Measurements from ENCODE around the gene GPR142. TPM values are rescaled to one million over a fixed set of nuclear protein-coding genes. Genes with fewer than 3 reads are reported as not detected.

GPR142 gene
- total RNA-seq, 2 experiments from 2014 or later, result not detected

DNA sequence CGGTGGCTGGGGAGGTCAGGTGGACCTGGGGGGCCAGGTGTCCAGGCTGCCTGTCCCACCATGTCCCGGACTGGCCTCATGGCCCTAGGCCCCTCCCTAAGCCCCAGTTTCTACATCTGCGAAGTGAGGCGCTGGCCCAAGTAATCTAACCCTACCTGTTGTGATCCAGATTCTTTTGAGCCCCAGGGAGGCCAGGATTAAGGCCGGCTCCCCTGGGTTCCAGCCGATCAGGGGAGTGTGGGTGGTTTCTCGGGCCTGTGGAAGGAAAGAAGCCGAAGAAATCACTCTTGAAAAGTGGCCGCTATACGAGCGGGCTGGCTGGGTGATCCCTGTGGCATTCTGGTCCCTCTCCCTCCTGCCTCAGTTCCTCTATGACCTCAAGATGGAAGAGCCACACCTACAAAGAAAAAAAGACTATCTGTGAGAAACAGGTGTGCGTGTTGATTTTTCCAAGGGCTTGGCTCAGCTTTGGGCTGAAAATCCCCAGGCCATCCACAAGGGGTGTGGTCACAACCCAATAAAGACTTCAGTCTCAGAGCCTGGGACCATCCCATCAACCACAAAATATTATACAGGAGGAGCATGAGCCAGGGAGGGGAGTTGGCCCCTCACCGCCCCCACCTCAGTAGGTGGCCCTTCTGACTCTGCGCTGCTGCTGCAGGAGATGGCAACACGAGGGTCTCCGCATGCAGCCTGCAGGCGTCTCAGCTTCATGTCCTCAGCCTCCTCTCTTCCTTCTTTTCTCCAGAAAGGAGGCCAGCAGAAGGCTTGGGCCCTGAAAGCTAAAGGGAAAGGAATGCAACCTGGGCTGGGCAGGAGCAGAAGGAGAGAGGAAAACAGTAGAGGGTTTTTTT is 20.3 kb downstream of the GPR142 start:
- Mint-ChIP-seq H3K27ac (no peak overlapping the region), H3K27me3 (no peaks in the 10 kb centered on the region), H3K4me3 (no peak overlapping the region), H3K4me1 (no peaks in the 10 kb centered on the region), H3K9me3 (ENCODE audit: low read depth) (no peaks in the 10 kb centered on the region), H3K36me3 (ENCODE audit: low read depth) (no peaks in the 10 kb centered on the region)
- ChIA-PET POLR2A (no interaction called here), CTCF (interaction anchor here (1.1 kb wide), 1 partner anchor 9 kb away, joined by 6 read pairs; no protein-coding TSS in a partner anchor)
- DNase-seq (no peak), ATAC-seq (no peak)
- intact Hi-C loops (cut with DNase I, micrococcal nuclease), result no loop called here

DNA sequence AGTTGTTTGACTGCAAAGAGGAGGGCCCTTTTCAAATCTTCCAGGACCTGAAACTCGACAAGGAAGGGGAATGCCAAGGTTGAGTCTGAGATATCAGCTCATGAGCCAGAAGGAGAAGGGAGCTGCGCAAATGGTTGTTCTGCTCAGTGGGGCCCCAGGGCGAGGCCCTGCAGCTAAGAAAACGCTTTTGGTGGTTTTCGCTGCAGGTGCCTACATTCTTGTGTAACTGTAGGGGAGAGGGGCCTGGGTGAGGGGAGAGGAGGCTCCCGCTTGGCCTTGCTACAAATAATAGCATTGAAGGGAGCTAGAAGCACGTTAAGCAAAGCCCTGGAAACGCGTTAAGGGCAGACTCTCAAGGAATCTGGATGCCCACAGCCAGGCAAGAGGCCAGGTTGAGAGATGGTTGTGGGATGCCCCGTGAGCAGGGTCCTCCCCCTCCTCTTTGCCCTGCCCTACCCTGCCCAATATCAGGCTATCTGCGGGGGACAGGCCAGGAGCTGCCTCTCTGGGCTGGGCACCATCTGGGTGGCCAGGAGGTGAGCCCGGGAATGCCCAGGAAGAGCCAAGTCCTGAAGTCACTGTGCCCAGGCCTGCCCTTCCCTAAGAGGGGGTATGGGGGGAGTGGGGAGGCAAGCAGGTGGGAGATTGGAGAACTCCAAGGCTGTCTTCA is 21.9 kb downstream of the GPR142 start:
- no peak overlapping the region for H3K27ac Mint-ChIP-seq

DNA sequence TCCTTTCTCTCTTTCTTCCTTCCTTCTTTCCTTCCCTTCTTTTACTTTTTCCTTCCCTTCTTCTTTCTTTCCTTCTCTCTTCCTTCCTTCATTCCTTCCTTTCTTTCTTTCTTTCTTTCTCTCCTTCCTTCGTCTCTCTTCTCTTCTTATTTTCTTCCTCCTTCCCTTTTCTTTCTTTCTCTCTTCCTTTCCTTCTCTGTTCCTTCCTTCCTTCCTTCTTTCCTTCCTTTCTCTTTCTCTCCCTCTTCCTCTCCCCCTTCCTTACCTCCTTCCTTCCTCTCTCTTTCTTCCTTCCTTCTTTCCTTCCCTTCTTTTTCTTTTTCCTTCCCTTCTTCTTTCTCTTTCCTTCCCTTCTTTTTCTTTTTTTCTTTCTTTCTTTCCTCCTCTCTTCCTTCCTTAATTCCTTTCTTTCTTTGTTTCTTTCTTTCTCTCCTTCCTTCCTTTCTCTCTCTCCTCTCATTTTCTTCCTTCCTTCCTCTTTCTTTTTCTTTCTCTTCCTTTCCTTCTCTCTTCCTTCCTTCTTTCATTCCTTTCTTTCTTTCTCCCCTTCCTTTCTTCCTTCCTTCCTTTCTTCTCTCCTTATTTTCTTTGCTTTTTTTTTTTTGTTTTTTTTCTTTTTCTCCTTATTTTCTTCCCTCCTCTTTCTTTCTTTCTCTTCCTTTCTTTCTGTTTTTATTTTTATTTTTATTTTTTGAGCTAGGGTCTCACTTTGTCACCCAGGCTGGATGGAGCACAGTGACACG is 22.8 kb downstream of the GPR142 start:
- no peaks in the 10 kb centered on the region for H3K9me3 Mint-ChIP-seq (ENCODE audit: low read depth)
- no peaks in the 10 kb centered on the region for H3K27me3 Mint-ChIP-seq
- no peak overlapping the region for H3K27ac Mint-ChIP-seq
- ATAC-seq (no peak), DNase-seq (no peak)
- intact Hi-C loops (cut with DNase I, micrococcal nuclease), result no loop called here
- no peak overlapping the region for H3K4me3 Mint-ChIP-seq
- ChIA-PET POLR2A (no interaction called here), CTCF (interaction anchor here (1.1 to 1.5 kb wide), 3 partner anchors 21 to 64 kb away, joined by 3 to 5 read pairs (median 3); no protein-coding TSS in a partner anchor)
- no peaks in the 10 kb centered on the region for H3K36me3 Mint-ChIP-seq (ENCODE audit: low read depth)
- no peaks in the 10 kb centered on the region for H3K4me1 Mint-ChIP-seq

More for the DNA sequence above, 21.9 kb downstream of the GPR142 start:
- no peak for DNase-seq
- intact Hi-C loops (cut with DNase I, micrococcal nuclease), result no loop called here
- no peaks in the 10 kb centered on the region for H3K36me3 Mint-ChIP-seq (ENCODE audit: low read depth)
- CTCF ChIA-PET, result interaction anchor here (0.9 to 1.1 kb wide), 2 partner anchors 10 to 37 kb away, joined by 3 to 4 read pairs; no protein-coding TSS in a partner anchor
- no peaks in the 10 kb centered on the region for H3K27me3 Mint-ChIP-seq
- no peak for ATAC-seq
- POLR2A ChIA-PET, result no interaction called here
- no peaks in the 10 kb centered on the region for H3K4me1 Mint-ChIP-seq
- H3K9me3 Mint-ChIP-seq (ENCODE audit: low read depth), result no peaks in the 10 kb centered on the region
- no peak overlapping the region for H3K4me3 Mint-ChIP-seq

DNA sequence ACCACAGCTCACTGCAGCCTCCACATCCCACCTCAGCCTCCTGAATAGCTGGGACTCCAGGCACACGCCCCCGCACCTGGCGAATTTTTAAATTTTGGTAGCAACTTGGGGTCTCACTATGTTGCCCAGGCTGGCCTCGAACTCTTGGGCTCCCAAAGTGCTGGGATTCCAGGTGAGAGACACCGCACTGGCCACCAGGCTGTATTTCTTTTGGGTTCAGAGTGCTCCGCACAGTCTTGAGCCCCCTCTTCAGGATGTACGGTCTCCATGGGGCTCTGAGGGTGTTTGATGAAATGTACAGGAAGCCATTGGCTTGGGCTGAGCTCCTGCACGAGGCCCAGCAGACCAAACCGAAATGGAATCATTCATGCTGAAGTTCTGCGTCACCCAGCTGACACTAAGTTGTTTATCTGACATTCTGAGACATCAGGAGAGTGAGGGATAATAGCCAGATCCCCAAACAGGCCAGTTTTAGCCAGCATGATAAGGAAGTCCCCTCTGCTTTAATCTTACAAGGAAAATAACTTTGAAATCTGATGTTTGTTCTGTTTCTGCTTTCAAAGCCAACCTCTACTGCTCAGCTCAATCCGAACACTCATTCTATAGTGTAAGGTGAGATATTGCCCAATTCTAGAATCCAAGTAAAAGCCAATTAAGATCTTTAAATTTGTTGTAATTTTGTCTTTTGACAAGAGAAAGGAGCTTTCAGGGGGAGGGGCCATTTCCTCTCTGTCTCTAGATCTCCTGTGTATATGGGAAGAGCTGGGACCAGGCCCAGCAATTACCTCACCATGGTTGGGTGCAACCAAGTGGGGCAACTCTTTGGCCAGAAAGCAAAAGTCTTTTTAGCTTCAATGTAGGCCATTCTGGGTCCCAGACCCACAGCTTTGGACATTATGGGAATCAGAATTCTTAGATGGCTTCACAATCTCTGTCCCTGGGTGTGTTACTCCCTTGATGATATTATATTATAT is 23.7 kb downstream of the GPR142 start:
- Mint-ChIP-seq H3K4me3 (no peak overlapping the region), H3K27ac (no peak overlapping the region), H3K9me3 (ENCODE audit: low read depth) (no peaks in the 10 kb centered on the region), H3K4me1 (no peaks in the 10 kb centered on the region), H3K27me3 (no peaks in the 10 kb centered on the region), H3K36me3 (ENCODE audit: low read depth) (no peaks in the 10 kb centered on the region)
- POLR2A ChIA-PET, result no interaction called here
- intact Hi-C loops (cut with DNase I, micrococcal nuclease), result no loop called here
- no peak for ATAC-seq
- CTCF ChIA-PET, result interaction anchor here (1.1 to 1.5 kb wide), 4 partner anchors 22 to 70 kb away, joined by 3 to 5 read pairs (median 3); no protein-coding TSS in a partner anchor
- no peak for DNase-seq

DNA sequence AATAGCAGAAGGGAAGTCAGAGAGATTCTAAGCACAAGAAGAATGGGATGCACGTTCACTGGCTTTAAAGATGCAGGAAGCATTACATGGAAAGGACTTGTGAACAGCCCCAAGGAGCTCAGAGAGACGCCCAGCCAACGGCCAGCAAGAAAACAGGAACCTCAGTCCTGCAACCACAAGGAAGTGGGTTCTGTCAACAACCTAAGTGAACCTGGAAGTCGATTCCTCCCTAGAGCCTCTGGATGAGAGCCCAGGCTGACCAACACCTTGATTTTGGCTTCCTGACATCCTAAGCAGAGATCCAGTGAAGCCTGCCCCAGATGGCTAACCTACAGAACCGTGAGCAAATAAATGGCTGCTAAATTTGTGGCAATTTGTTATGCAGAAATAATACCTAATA is 24.5 kb downstream of the GPR142 start:
- Mint-ChIP-seq H3K36me3 (ENCODE audit: low read depth) (no peaks in the 10 kb centered on the region), H3K4me1 (no peaks in the 10 kb centered on the region), H3K27ac (no peak overlapping the region), H3K4me3 (no peak overlapping the region), H3K9me3 (ENCODE audit: low read depth) (no peaks in the 10 kb centered on the region), H3K27me3 (no peaks in the 10 kb centered on the region)
- CTCF ChIA-PET, result interaction anchor here (1.3 to 1.5 kb wide), 2 partner anchors 28 to 69 kb away, joined by 3 to 5 read pairs; no protein-coding TSS in a partner anchor
- POLR2A ChIA-PET, result no interaction called here
- no peak for ATAC-seq
- no peak for DNase-seq
- intact Hi-C loops (cut with DNase I, micrococcal nuclease), result no loop called here

DNA sequence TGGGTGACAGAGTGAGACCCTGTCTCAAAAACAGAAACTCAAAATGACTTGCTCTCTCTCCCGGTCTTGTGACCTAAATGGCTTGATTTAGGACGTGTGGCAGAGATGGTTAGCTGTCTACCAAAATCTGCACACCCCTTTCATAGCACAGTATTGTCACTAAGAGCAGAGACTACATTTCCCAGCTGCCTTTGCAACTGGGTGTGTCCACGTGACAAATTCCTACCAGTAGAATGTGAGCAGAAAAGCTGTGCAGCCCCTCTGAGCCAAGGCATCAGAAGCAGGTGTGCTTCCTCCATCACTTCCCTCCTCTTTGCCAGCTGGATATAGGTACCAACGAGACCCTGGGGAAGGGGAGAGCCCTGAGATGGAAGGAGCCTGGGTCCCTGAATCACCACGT is 25.5 kb downstream of the GPR142 start:
- no peaks in the 10 kb centered on the region for H3K9me3 Mint-ChIP-seq (ENCODE audit: low read depth)
- ChIA-PET POLR2A (no interaction called here), CTCF (interaction anchor here (1.3 to 2.5 kb wide), 2 partner anchors 13 to 57 kb away, joined by 3 to 9 read pairs; no protein-coding TSS in a partner anchor)
- H3K36me3 Mint-ChIP-seq (ENCODE audit: low read depth), result no peaks in the 10 kb centered on the region
- no peak overlapping the region for H3K4me3 Mint-ChIP-seq
- H3K4me1 Mint-ChIP-seq, result no peaks in the 10 kb centered on the region
- no peak for DNase-seq
- H3K27ac Mint-ChIP-seq, result no peak overlapping the region
- intact Hi-C loops (cut with DNase I, micrococcal nuclease), result no loop called here
- no peaks in the 10 kb centered on the region for H3K27me3 Mint-ChIP-seq
- no peak for ATAC-seq

DNA sequence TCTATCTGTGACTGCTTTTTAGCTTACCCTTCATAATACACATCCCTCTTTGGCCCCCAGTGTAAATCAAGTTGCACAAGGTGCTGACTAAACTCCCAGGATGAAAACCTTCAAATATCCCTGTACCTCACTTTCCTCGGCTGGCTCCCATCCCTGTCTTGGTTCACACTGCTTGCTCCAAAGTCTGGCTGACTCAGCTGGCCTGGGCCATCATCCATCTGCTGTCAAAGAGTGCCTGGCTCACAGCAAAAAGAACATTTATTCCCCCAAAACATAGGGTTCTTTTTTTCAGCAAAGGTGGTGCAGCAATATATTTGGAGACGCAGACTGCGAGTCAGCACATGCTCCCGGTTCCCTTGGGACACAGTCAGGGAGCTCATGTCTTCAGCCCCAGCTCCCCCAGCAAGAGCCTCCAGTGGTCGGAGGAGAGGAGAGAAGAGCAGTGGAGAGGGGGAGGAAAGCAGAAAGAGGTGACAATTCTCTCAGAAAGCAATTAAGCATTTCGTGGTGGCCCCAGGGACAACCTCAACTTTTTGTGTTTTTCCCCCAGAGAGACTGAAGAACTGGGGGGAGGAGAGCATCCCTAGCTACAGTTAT is 26.1 kb downstream of the GPR142 start:
- ChIA-PET CTCF (interaction anchor here (1.0 to 2.5 kb wide), 4 partner anchors 12 to 63 kb away, joined by 3 to 9 read pairs (median 4); no protein-coding TSS in a partner anchor), POLR2A (no interaction called here)
- no peaks in the 10 kb centered on the region for H3K9me3 Mint-ChIP-seq (ENCODE audit: low read depth)
- intact Hi-C loops (cut with DNase I, micrococcal nuclease), result no loop called here
- H3K36me3 Mint-ChIP-seq (ENCODE audit: low read depth), result no peaks in the 10 kb centered on the region
- no peak overlapping the region for H3K27ac Mint-ChIP-seq
- H3K4me3 Mint-ChIP-seq, result no peak overlapping the region
- H3K4me1 Mint-ChIP-seq, result no peaks in the 10 kb centered on the region
- DNase-seq, result no peak
- no peak for ATAC-seq
- no peaks in the 10 kb centered on the region for H3K27me3 Mint-ChIP-seq

DNA sequence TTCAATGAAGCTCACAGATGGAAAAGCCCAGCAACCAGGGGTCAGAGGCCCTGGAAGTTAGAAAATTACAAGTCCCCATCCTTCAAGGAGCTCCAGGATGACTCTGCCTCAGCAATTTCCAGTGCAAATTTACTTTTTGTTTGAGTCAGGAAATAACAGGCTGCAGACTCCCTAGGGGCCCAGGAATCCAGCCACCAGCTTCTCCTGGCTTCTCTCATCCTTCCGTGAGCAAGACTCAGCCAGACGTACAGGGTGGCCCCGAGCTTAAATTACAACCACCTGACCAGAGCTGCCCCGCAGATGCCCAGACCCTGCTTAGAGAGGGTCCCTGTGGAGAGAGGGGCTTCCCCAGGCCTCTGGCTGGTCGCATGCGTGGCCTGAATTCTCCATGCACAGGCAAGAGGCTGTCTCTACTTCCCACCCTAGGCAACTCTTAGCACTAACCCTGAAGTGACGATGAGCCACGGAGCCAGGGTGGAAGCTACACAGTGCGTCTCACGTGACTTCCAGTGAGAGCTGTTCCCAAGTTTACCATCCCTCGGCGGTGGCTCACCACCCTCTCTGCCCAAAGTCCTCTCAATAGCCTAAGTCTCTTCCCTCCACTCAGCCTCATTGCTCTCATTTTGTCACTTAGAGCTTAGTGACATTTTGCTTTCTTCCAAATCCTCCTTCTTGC is 27.1 kb downstream of the GPR142 start:
- no peaks in the 10 kb centered on the region for H3K27me3 Mint-ChIP-seq
- H3K9me3 Mint-ChIP-seq (ENCODE audit: low read depth), result no peaks in the 10 kb centered on the region
- POLR2A ChIA-PET, result no interaction called here
- no peaks in the 10 kb centered on the region for H3K4me1 Mint-ChIP-seq
- no peak overlapping the region for H3K4me3 Mint-ChIP-seq
- intact Hi-C loops (cut with DNase I, micrococcal nuclease), result no loop called here
- H3K36me3 Mint-ChIP-seq (ENCODE audit: low read depth), result no peaks in the 10 kb centered on the region
- ATAC-seq (no peak), DNase-seq (no peak)
- H3K27ac Mint-ChIP-seq, result no peak overlapping the region
- CTCF ChIA-PET, result interaction anchor here (0.6 to 2.5 kb wide), 4 partner anchors 11 to 86 kb away, joined by 3 to 9 read pairs (median 4); no protein-coding TSS in a partner anchor

DNA sequence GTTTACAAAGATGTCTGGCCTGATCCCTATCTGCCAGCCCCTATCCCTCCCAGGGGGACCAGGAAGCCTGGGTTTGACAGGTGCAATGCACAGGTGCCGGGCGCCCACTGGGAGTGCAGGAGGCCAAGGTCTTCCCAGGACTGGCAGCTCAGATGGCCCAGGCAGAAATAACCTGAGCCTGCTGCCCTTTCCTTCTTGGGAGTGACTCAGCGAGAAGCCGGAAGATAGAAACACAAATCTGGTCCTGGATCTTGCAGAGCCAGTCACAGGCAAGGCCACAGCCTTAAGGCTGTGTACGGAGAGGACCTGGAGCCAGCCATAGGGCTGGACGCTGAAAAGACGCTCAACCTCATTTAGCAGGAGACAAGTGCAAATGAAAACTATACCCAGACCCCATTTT is 27.7 kb downstream of the GPR142 start:
- H3K27ac Mint-ChIP-seq, result no peak overlapping the region
- no peaks in the 10 kb centered on the region for H3K27me3 Mint-ChIP-seq
- POLR2A ChIA-PET, result no interaction called here
- intact Hi-C loops (cut with DNase I, micrococcal nuclease), result no loop called here
- H3K4me1 Mint-ChIP-seq, result no peaks in the 10 kb centered on the region
- no peaks in the 10 kb centered on the region for H3K9me3 Mint-ChIP-seq (ENCODE audit: low read depth)
- DNase-seq (no peak), ATAC-seq (no peak)
- H3K4me3 Mint-ChIP-seq, result no peak overlapping the region
- CTCF ChIA-PET, result interaction anchor here (1.8 to 2.5 kb wide), 2 partner anchors 10 to 15 kb away, joined by 5 to 9 read pairs; no protein-coding TSS in a partner anchor
- H3K36me3 Mint-ChIP-seq (ENCODE audit: low read depth), result no peaks in the 10 kb centered on the region

DNA sequence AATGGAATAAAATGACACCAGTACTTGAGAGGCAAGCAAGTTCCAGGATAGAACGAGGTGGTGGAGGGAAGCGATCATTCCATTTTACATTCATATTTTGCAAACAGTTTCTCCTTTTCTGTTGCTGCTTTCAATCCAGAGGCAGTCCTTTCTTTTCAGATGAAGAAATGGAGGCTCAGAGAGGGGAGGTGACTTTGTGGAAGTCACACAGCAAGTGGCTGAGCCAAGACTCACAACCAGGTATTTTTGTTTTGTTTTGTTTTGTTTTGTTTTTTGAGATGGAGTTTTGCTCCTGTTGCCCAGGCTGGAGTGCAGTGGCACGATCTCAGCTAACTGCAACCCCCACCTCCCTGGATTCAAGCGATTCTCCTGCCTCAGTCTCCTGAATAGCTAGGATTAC is 29.3 kb downstream of the GPR142 start:
- intact Hi-C loops (cut with DNase I, micrococcal nuclease), result no loop called here
- H3K4me1 Mint-ChIP-seq, result no peaks in the 10 kb centered on the region
- H3K27ac Mint-ChIP-seq, result no peak overlapping the region
- no peaks in the 10 kb centered on the region for H3K27me3 Mint-ChIP-seq
- ATAC-seq, result no peak
- DNase-seq, result no peak
- ChIA-PET POLR2A (interaction anchor here (0.7 kb wide), 1 partner anchor 68 kb away, joined by 4 read pairs; no protein-coding TSS in a partner anchor), CTCF (interaction anchor here (0.8 kb wide), 1 partner anchor 17 kb away, joined by 3 read pairs; no protein-coding TSS in a partner anchor)
- H3K9me3 Mint-ChIP-seq (ENCODE audit: low read depth), result no peaks in the 10 kb centered on the region
- no peak overlapping the region for H3K4me3 Mint-ChIP-seq
- no peaks in the 10 kb centered on the region for H3K36me3 Mint-ChIP-seq (ENCODE audit: low read depth)

Measured in activated CD4-positive, alpha-beta T cell treated with anti-CD3 and anti-CD28 coated beads for 36 hours (primary cell).